ENCODE measurements around the gene EPYC.

Gene EPYC

GRCh38 chr12:90916516-90916915 lies 88.3 kb downstream of the EPYC start:
- H3K4me3 ChIP-seq (ENCODE audit: low read depth, low read length): no peak overlapping the region
- TF ChIP-seq, protein P1, sequence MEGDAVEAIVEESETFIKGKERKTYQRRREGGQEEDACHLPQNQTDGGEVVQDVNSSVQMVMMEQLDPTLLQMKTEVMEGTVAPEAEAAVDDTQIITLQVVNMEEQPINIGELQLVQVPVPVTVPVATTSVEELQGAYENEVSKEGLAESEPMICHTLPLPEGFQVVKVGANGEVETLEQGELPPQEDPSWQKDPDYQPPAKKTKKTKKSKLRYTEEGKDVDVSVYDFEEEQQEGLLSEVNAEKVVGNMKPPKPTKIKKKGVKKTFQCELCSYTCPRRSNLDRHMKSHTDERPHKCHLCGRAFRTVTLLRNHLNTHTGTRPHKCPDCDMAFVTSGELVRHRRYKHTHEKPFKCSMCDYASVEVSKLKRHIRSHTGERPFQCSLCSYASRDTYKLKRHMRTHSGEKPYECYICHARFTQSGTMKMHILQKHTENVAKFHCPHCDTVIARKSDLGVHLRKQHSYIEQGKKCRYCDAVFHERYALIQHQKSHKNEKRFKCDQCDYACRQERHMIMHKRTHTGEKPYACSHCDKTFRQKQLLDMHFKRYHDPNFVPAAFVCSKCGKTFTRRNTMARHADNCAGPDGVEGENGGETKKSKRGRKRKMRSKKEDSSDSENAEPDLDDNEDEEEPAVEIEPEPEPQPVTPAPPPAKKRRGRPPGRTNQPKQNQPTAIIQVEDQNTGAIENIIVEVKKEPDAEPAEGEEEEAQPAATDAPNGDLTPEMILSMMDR (IDR thresholded peaks at IDR 0.05; ENCODE audit: borderline replicate concordance, insufficient read depth, low read depth, low read length): no peak

DNA sequence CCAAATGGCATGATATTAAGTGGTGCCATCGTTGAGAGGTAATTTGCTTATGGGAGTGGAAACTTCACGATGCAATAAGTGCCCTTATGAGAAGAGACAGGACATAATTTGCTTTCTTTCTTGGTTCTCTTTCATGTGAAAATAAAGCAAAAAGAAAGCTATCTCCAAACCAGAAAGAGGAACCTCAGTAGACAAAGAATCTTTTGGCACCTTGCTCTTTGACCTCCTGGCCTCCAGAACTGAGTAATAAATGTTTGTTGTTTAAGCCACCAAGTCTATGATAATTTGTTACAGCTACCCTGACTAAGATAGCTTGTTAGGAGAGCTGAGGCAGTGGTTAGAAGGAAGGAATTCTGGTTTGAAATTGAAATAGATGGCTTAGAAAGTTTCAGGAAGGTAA lies 89.4 kb downstream of the EPYC start:
- H3K4me3 ChIP-seq (ENCODE audit: low read depth, low read length): no peak overlapping the region
- TF ChIP-seq, protein P1 (IDR thresholded peaks at IDR 0.05; ENCODE audit: borderline replicate concordance, insufficient read depth, low read depth, low read length): no peak

Measured in GM12875 (cell line).